ENCODE results near the gene OR5AK2.
"Not testable (repeated sequence)": the region's sequence is repeated elsewhere in the genome, so short reads cannot be mapped to it uniquely, and the experiment has no call there.

Gene OR5AK2, protein sequence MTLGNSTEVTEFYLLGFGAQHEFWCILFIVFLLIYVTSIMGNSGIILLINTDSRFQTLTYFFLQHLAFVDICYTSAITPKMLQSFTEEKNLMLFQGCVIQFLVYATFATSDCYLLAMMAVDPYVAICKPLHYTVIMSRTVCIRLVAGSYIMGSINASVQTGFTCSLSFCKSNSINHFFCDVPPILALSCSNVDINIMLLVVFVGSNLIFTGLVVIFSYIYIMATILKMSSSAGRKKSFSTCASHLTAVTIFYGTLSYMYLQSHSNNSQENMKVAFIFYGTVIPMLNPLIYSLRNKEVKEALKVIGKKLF

GRCh38 chr11:56988614-56989013 is at the start of gene OR5AK2:
Gene OR5AK2 (plus strand): TSS chr11:56988914. CDS start chr11:56988914, 0 bp downstream.
- no peak for DNase-seq (ENCODE audit: low read depth in 1 of 2, low spot score in 1 of 2)

DNA sequence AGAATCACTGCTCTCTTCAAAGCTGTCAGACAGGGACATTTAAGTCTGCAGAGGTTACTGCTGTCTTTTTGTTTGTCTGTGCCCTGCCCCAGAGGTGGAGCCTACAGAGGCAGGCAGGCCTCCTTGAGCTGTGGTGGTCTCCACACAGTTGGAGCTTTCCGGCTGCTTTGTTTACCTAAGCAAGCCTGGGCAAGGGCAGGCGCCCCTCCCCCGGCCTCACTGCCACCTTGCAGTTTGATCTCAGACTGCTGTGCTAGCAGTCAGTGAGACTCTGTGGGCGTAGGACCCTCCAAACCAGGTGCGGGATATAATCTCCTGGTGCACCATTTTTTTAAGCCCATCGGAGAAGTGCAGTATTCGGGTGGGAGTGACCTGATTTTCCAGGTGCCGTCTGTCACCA is 43.2 kb upstream of the OR5AK2 start:
- DNase-seq (ENCODE audit: low read depth in 1 of 2, low spot score in 1 of 2) = not testable (repeated sequence)

GRCh38 chr11:56948991-56949515 is 39.7 kb upstream of the OR5AK2 start:
- DNase-seq (ENCODE audit: low read depth in 1 of 2, low spot score in 1 of 2) = no peak

DNA sequence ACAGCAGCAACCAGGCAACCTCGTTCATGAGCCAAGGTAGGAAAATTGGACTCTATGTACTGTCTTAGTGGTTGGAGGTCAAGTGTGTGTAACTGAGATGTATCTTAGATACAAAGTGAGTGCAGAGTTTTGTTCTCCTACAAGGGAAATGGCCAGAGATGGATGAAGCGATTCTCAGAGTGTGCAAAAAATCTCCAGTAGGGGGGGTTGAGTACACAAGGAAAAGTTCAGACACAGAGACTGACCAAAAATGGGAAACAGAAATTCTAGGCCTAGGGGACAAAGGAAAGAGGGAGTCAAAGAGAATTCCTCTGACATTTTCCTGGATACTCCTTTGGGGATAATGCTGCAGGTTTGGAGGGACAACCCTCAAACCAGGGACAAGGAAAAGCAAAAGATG is 38.2 kb upstream of the OR5AK2 start:
- DNase-seq (ENCODE audit: low read depth in 1 of 2, low spot score in 1 of 2) = no peak

DNA sequence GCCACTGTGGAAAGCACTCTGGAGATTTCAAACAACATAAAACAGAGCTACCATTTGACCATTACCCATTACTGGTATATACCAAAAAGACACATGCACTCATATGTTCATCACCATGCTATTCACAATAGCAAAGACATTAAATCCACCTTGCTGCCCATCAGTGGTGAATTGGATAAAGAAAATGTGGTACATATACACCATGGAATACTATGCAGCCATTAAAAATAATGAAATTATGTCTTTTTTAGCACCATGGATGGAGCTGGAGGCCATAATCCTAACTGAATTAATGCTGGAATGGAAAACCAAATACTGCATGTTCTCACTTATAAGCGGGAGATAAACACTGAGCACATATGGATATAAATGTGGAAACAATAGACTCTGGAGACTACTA is 34.8 kb upstream of the OR5AK2 start:
- DNase-seq (ENCODE audit: low read depth in 1 of 2, low spot score in 1 of 2) = not testable (repeated sequence)

DNA sequence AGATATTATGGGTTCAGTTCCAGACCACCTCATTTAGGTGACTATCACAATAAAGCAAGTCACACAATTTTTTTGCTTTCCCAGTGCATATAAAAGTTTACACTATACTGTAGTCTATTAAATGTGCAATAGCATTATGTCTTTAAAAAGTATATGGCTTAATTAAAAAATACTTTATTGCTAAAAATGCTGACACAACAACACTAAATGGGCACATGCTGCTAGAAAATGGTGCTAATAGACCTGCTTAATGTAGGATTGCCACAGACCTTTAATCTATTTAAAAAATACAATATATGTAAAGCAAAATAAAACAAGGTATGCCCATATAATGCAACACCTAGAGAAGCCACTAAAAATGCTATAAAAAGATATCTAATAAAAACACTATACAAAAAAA is 27.1 kb upstream of the OR5AK2 start:
- no peak for DNase-seq (ENCODE audit: low read depth in 1 of 2, low spot score in 1 of 2)

GRCh38 chr11:56967726-56968125 is 21.0 kb upstream of the OR5AK2 start:
- DNase-seq (ENCODE audit: low read depth in 1 of 2, low spot score in 1 of 2) = no peak

DNA sequence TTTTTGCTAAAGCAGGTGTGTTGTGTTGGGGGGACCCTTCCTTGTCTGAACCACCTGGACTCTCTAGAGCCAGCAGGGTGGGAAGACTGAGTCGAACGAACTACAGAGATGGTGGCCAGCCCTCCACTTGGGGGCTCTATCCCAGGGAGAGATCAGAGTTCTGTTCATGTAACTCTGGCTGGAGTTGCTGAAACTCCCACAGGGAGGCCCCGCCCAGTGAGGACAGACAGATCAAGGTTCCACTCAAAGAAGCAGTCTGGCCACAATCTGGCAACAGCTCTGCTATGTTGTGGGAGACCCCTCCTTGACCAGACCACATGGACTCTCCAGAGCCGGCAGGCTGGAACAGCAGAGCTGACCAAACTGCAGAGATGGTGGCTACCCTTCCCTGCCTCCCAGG is 20.2 kb upstream of the OR5AK2 start:
- DNase-seq (ENCODE audit: low read depth in 1 of 2, low spot score in 1 of 2) = no peak

GRCh38 chr11:56977314-56977713 is 11.4 kb upstream of the OR5AK2 start:
- DNase-seq (ENCODE audit: low read depth in 1 of 2, low spot score in 1 of 2) = no peak

GRCh38 chr11:56990702-56991101 is 2.0 kb downstream of the OR5AK2 start:
- no peak for DNase-seq (ENCODE audit: low read depth in 1 of 2, low spot score in 1 of 2)

DNA sequence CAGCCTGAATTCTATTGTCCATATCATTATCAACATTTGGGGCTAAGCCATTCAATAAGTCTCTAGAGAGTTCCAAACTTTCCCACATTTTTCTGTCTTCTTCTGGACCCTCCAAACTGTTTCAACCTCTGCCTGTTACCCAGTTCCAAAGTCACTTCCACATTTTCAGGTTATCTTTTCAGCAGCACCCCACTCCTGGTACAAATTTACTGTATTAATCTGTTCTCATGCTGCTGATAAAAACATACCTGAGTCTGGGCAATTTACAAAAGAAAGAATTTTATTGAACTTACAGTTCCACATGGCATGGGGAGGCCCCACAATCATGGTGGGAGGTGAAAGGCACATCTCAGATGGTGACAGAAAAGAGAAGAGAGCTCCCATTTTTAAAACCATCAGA is 5.8 kb downstream of the OR5AK2 start:
- DNase-seq (ENCODE audit: low read depth in 1 of 2, low spot score in 1 of 2) = no peak

DNA sequence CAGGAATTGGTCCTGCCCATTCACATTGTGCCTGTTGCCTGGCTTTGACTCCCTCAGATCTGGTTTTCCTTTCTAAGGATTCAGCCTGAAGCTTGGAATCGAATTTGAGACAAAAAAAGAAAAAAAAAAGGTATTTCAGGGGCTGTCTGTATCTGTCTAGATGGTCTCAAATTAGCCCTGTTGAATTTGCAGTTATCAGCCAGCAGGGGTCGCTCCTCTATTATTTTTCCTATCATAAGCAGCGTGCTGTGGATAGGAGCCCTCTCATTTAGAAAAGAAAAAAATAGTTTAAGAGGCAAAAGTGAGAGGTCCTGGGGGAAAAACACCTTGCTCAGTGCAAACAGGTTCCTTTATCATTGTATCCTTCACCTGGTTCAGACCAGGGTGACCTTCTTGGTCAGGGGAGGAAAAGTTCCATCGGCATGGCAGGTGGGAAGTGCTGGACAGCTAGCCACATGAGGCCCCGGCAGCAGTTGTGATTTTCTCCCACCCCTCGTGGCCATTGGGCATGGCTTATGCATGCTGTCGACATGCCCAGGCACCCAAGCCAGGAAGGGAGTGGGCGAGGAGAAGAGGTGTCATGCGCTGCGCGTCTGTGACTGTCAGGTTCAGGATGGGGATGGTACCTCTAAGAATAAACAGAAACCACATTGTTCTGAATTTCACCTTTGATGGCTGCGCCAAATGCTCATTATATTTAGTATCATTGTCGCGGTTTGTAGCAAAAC is 13.1 kb downstream of the OR5AK2 start:
- DNase-seq (ENCODE audit: low read depth in 1 of 2, low spot score in 1 of 2) = no peak

DNA sequence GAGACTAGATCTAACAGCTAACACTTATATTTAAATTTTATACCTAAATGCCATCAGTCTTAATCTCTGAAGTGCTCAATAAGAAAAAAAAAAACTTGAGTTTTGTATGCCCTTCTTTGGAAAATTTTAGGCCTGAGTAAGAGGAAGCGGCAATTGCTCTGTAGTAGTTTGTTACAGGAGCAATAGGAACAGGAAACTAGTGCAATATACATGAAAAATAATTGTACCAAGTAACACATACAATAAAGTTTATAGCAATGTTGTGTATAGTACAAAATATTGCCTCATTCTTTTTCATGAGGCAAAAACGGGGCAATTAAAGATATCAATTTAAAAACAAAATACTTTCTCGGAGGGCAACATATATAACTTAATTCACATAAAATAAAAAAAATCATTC is 19.7 kb downstream of the OR5AK2 start:
- DNase-seq (ENCODE audit: low read depth in 1 of 2, low spot score in 1 of 2) = no peak

- no peak for DNase-seq (ENCODE audit: low read depth in 1 of 2, low spot score in 1 of 2)
These were observed 27.0 kb downstream of the OR5AK2 start for GRCh38 chr11:57015679-57016078.

DNA sequence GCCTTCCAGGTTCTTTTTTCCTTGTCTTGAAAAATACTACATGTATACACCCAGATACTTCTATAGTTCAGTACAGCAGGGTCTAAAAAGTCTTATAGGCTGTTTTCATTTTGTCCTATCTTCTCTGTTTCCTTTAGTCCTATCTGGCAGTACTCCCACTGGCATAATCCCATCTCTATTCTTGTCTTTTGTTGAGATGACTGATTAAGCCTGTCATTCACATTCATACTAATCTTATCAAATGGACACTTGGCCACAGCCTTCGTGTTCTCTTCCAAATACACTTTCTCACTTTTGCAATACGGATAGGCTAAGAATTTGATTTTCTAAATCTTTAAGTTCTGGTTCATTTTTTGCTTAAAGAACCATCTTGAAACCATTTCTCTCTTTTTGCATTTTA is 42.8 kb downstream of the OR5AK2 start:
- DNase-seq (ENCODE audit: low read depth in 1 of 2, low spot score in 1 of 2) = no peak
